Skeletal muscle satellite cell (primary cell): ENCODE measurements around the gene RGS10.

ENCODE experiments used
- H3K27me3 ChIP-seq: 2 replicates; pipeline ENCODE4 v1.7.0; 2013; ENCODE audit warnings: low read length; ENCODE audit not compliant: control insufficient read depth, insufficient read depth
- H3K36me3 ChIP-seq: 2 replicates; pipeline ENCODE4 v1.7.0; 2013; ENCODE audit warnings: mild to moderate bottlenecking, control low read depth, low read length; ENCODE audit not compliant: insufficient read depth
- H3K4me1 ChIP-seq: 2 replicates; pipeline ENCODE4 v1.7.0; 2013; ENCODE audit warnings: low read length; ENCODE audit not compliant: control insufficient read depth, insufficient read depth
- H3K4me2 ChIP-seq: 2 replicates; pipeline ENCODE4 v1.7.0; 2013; ENCODE audit warnings: mild to moderate bottlenecking, low read length
- H3K4me3 ChIP-seq: 2 replicates; pipeline ENCODE4 v1.7.0; 2013; ENCODE audit warnings: low read length
- H3K9ac ChIP-seq: 2 replicates; pipeline ENCODE4 v1.7.0; 2013; ENCODE audit warnings: mild to moderate bottlenecking, low read depth, low read length, moderate library complexity
- H3K9me3 ChIP-seq: replicated peaks from 2 replicates; pipeline ENCODE4 v1.7.0; 2013; ENCODE audit warnings: mild to moderate bottlenecking, control low read depth, low read length

The RGS10 gene

DNA sequence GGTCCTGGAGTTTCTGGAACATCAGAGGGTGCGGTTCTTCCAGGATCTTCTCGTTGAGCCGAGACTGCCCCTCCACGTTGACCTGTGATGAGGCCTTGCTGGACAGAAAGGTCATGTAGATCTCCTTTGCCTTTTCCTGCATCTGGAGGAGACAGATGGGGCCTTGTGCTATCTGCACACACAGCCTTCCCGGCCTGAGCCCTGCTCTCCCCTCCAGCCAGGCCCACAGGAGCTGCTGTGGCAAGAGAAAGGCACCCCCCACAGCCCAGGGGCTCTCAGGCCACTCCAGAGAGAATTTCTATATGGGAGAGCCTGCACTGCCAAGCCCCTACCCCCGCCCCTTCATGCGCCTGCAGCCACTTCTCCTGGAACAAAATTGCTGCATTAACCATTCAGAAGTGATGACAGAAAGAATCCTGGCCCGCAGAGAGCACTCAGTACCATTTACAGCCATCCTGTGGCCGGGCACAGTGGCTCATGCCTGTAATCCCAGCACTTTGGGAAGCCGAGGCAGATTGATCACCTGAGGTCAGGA, 26.9 kb downstream of the RGS10 start:
- Histone ChIP-seq H3K4me3 (no peak overlapping the region), H3K36me3 (peaks cover 13% of the 10 kb centered on the region), H3K4me1 (peaks cover 13% of the 10 kb centered on the region), H3K27me3 (no peaks in the 10 kb centered on the region), H3K9ac (no peak overlapping the region), H3K9me3 (no peaks in the 10 kb centered on the region), H3K4me2 (no peak overlapping the region)

- H3K4me2 ChIP-seq: no peak overlapping the region
These were observed 27.7 kb downstream of the RGS10 start for GRCh38 chr10:119514819-119515218.

GRCh38 chr10:119511828-119512515, 30.5 kb downstream of the RGS10 start:
- H3K36me3 ChIP-seq: peaks cover 13% of the 10 kb centered on the region

More at GRCh38 chr10:119514819-119515218, 27.7 kb downstream of the RGS10 start:
- Histone ChIP-seq H3K27me3 (no peaks in the 10 kb centered on the region), H3K9me3 (no peaks in the 10 kb centered on the region), H3K9ac (no peak overlapping the region), H3K4me3 (no peak overlapping the region), H3K36me3 (peaks cover 13% of the 10 kb centered on the region), H3K4me1 (peaks cover 18% of the 10 kb centered on the region)

GRCh38 chr10:119509909-119510451, 32.5 kb downstream of the RGS10 start:
- Histone ChIP-seq H3K4me3 (no peak overlapping the region), H3K9ac (no peak overlapping the region), H3K36me3 (peaks cover 8% of the 10 kb centered on the region), H3K4me2 (no peak overlapping the region), H3K9me3 (no peaks in the 10 kb centered on the region), H3K4me1 (peaks cover 5% of the 10 kb centered on the region), H3K27me3 (no peaks in the 10 kb centered on the region)

More at GRCh38 chr10:119511828-119512515, 30.5 kb downstream of the RGS10 start:
- Histone ChIP-seq H3K9ac (no peak overlapping the region), H3K4me3 (no peak overlapping the region), H3K4me2 (no peak overlapping the region), H3K9me3 (no peaks in the 10 kb centered on the region), H3K27me3 (no peaks in the 10 kb centered on the region), H3K4me1 (peaks cover 7% of the 10 kb centered on the region)

DNA sequence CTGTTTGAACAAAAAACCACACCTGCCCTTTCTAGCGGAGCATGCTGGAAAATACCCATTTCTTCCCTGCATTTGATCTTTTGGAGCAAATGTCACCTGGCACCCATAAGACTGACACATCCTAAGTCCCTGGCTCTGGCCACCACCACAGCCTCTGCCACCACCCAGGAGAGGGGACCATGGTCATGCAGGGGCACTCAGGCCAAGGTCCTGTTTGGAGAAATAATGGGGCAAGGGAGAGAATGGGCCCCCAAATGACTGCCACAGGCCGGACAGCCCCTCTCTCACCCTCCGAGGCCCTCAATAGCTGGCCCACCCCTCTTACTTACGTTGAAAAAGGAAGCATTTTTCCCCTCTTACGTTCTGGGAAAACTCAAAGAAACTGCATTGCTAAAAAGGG, 35.4 kb downstream of the RGS10 start:
- Histone ChIP-seq H3K9me3 (no peaks in the 10 kb centered on the region), H3K27me3 (no peaks in the 10 kb centered on the region), H3K36me3 (peaks cover 10% of the 10 kb centered on the region), H3K4me1 (peaks cover 5% of the 10 kb centered on the region), H3K4me2 (no peak overlapping the region), H3K4me3 (no peak overlapping the region), H3K9ac (no peak overlapping the region)

- peaks cover 5% of the 10 kb centered on the region for H3K4me1 ChIP-seq
- H3K27me3 ChIP-seq: no peaks in the 10 kb centered on the region
- H3K9ac ChIP-seq: no peak overlapping the region
- peaks cover 6% of the 10 kb centered on the region for H3K36me3 ChIP-seq
- no peak overlapping the region for H3K4me2 ChIP-seq
- no peaks in the 10 kb centered on the region for H3K9me3 ChIP-seq
- no peak overlapping the region for H3K4me3 ChIP-seq
These were observed 36.8 kb downstream of the RGS10 start for GRCh38 chr10:119505588-119506315.

- Histone ChIP-seq H3K4me3 (no peak overlapping the region), H3K4me1 (peaks cover 2% of the 10 kb centered on the region), H3K4me2 (no peak overlapping the region), H3K36me3 (peaks cover 6% of the 10 kb centered on the region), H3K27me3 (no peaks in the 10 kb centered on the region), H3K9me3 (no peaks in the 10 kb centered on the region), H3K9ac (no peak overlapping the region)
These were observed 37.4 kb downstream of the RGS10 start for GRCh38 chr10:119505131-119505551.

DNA sequence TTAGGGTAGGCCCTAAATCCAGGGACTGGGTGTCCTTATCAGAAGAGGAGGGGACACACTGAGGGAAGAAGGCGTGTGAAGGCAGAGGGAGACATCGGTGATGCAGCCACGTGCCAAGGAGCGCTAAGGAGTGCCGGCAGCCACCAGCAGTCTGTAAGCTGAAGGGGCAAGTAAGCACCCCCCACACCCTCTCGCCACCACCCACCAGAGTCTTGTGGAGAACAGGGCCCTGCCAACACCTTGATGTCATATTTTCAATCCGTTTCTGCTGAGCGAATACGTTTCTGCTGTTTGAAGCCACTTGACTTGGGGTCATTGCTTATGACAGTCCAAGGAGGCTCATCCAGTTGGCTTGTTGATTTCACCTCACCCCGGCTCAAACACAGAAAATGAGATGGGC, 37.9 kb downstream of the RGS10 start:
- no peaks in the 10 kb centered on the region for H3K27me3 ChIP-seq
- no peak overlapping the region for H3K9ac ChIP-seq
- peaks cover 6% of the 10 kb centered on the region for H3K36me3 ChIP-seq
- no peaks in the 10 kb centered on the region for H3K4me1 ChIP-seq
- no peak overlapping the region for H3K4me3 ChIP-seq
- no peak overlapping the region for H3K4me2 ChIP-seq
- H3K9me3 ChIP-seq: no peaks in the 10 kb centered on the region

DNA sequence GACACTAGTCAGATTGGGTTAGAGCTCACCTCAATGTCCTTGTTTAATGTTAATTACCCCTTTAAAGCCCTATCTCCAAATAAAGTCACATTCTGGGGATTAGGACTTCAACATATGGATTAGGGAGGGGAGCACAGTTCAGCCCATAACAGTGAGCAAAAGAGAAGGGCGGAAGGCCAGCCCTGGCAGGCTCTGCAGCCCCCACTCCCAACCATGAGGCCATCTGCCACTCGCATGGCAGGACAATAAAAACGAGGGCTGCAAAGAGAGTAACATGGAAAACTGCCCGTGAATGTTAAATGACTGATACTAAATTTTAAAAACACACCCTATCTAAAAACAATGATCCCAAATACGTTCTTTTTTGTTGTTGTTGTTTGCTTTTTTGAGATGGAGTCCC, 38.7 kb downstream of the RGS10 start:
- Histone ChIP-seq H3K4me3 (no peak overlapping the region), H3K27me3 (no peaks in the 10 kb centered on the region), H3K4me2 (no peak overlapping the region), H3K9me3 (no peaks in the 10 kb centered on the region), H3K4me1 (no peaks in the 10 kb centered on the region), H3K9ac (no peak overlapping the region), H3K36me3 (peaks cover 6% of the 10 kb centered on the region)

DNA sequence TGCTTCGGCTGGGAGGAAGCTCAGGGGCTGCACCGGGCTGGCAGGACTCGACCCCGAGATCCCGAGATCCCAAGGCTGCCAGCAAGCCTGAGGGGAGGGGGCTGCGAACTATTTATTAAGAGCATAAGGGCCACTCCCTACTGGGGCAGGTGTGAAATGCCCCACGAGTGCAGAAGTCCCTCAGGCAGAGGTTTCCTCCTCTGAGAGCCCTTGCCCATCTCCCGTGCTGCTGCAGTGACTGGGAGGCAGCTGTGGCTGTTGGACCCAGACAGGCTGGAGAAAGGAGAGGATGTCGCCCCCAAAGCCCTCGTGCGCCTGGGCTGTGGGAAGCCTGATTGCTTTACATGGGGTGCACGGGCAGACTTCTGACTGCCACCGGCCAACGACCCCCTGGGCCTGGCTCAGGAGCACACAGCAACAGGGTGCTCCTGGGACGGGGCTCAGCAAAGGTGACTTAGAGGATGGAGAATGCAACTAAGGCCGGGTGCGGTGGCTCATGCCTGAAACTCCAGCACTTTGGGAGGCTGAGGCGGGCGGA, 39.8 kb downstream of the RGS10 start:
- H3K27me3 ChIP-seq: no peaks in the 10 kb centered on the region
- no peak overlapping the region for H3K9ac ChIP-seq
- no peaks in the 10 kb centered on the region for H3K9me3 ChIP-seq
- no peaks in the 10 kb centered on the region for H3K4me1 ChIP-seq
- no peak overlapping the region for H3K4me2 ChIP-seq
- H3K36me3 ChIP-seq: peaks cover 6% of the 10 kb centered on the region
- H3K4me3 ChIP-seq: no peak overlapping the region

DNA sequence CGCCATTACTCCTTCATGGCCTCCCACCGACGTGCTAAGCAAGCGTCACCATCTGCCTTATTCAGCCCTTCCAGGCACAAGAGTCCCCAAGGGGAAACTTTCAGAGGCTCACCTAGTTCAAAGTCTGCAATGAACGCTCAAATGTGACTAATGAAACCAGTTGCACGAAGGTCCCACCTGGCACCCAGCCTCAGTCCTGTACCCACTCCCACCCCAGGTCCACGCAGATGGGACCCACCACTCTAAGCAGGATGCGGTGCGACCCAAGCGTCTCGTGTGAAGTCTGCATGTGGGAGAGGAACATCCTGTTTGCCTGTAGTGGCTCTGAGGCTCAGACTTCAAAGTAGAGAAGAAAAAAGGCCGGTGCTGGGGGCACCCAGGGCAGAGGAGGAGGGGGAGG, 40.3 kb downstream of the RGS10 start:
- H3K27me3 ChIP-seq: no peaks in the 10 kb centered on the region
- no peaks in the 10 kb centered on the region for H3K9me3 ChIP-seq
- peaks cover 6% of the 10 kb centered on the region for H3K36me3 ChIP-seq
- no peak overlapping the region for H3K4me2 ChIP-seq
- H3K4me1 ChIP-seq: no peaks in the 10 kb centered on the region
- no peak overlapping the region for H3K9ac ChIP-seq
- no peak overlapping the region for H3K4me3 ChIP-seq
